ENCODE results near the gene DNAH14.

GRCh38 chr1:225437710-225438437 lies 508.4 kb downstream of the DNAH14 start:
- TF ChIP-seq, protein P1, sequence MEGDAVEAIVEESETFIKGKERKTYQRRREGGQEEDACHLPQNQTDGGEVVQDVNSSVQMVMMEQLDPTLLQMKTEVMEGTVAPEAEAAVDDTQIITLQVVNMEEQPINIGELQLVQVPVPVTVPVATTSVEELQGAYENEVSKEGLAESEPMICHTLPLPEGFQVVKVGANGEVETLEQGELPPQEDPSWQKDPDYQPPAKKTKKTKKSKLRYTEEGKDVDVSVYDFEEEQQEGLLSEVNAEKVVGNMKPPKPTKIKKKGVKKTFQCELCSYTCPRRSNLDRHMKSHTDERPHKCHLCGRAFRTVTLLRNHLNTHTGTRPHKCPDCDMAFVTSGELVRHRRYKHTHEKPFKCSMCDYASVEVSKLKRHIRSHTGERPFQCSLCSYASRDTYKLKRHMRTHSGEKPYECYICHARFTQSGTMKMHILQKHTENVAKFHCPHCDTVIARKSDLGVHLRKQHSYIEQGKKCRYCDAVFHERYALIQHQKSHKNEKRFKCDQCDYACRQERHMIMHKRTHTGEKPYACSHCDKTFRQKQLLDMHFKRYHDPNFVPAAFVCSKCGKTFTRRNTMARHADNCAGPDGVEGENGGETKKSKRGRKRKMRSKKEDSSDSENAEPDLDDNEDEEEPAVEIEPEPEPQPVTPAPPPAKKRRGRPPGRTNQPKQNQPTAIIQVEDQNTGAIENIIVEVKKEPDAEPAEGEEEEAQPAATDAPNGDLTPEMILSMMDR (IDR thresholded peaks at IDR 0.05), result peak; percentile 73
- no peak for TF ChIP-seq TCF7L2 (IDR thresholded peaks at IDR 0.05; ENCODE audit: low read depth, low read length)
- no peak for TF ChIP-seq POLR2AphosphoS5 (IDR thresholded peaks at IDR 0.05; ENCODE audit: low read depth, low read length)
- TF ChIP-seq REST (IDR thresholded peaks at IDR 0.05; ENCODE audit: insufficient read depth in 1 of 2, low read depth in 2 of 2, low read length in 1 of 2), result no peak
- TF ChIP-seq SIN3A (IDR thresholded peaks at IDR 0.05; ENCODE audit: borderline replicate concordance, insufficient read depth, low read depth, low read length), result no peak

Data from Panc1 (cell line).